Loucy (cell line): ENCODE data around the gene HPX.

Experiments used
- EZH2phosphoT487 ChIP-seq: fragments of 200-600 bp; IDR thresholded peaks from 2 replicates; pipeline ENCODE4 v1.6.1; 2018; ENCODE audit warnings: antibody characterized with exemption, mild to moderate bottlenecking, moderate library complexity, borderline replicate concordance
- TF ChIP-seq, protein P1 (sequence below): fragments of 200-600 bp; sonication (generic); conservative IDR thresholded peaks from 2 replicates; pipeline ENCODE4 v1.5.1; 2014; ENCODE audit warnings: mild to moderate bottlenecking, antibody characterized with exemption, low read length

DNA sequence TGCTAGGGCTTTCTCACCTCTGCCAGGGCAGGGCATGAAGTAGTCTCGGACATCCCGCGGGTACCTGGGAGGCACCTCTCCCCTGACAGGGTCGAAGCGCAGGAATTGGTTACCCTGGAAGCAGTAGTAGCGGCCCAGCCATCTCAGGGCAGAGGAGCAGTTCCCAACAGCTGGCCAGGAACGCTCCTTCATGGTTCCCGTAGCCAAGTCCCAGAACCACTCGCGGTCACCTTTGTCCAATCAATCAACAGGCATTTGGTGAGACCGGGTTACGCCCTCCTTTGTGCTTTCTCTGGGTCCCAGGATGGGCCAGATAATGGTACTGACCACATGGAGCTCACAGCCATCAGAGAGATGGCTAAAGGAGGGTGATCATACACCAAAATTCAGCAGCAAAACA, 3.4 kb downstream of the HPX start:
- TF ChIP-seq, protein P1, sequence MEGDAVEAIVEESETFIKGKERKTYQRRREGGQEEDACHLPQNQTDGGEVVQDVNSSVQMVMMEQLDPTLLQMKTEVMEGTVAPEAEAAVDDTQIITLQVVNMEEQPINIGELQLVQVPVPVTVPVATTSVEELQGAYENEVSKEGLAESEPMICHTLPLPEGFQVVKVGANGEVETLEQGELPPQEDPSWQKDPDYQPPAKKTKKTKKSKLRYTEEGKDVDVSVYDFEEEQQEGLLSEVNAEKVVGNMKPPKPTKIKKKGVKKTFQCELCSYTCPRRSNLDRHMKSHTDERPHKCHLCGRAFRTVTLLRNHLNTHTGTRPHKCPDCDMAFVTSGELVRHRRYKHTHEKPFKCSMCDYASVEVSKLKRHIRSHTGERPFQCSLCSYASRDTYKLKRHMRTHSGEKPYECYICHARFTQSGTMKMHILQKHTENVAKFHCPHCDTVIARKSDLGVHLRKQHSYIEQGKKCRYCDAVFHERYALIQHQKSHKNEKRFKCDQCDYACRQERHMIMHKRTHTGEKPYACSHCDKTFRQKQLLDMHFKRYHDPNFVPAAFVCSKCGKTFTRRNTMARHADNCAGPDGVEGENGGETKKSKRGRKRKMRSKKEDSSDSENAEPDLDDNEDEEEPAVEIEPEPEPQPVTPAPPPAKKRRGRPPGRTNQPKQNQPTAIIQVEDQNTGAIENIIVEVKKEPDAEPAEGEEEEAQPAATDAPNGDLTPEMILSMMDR = no peak
- no peak for TF ChIP-seq EZH2phosphoT487
